Thyroid gland (tissue), 4 donors: ENCODE measurements around the gene EPHA3. TPM values are rescaled to one million over a fixed set of nuclear protein-coding genes. Genes with fewer than 3 reads are reported as not detected.
A peak's percentile ranks its signal among the peaks of the same experiment; 100 is the strongest.

Experiments used
- DNase-seq, 2 donors: peaks; one replicate each; pipeline ENCODE4 v3.0.0-alpha.2; 2019
- H3K27ac ChIP-seq, 3 donors: fragments of 200-600 bp; sonication (generic); 1 replicate in 2 of 3; 2 replicates in 1 of 3; pipeline ENCODE4 v1.5.1; 2016 to 2019; ENCODE audit warnings: mild to moderate bottlenecking in 1 of 3, moderate library complexity in 1 of 3
- H3K27me3 ChIP-seq: fragments of 200-600 bp; sonication (generic); one replicate; pipeline ENCODE4 v1.5.1; 2019
- H3K36me3 ChIP-seq, 2 donors: fragments of 200-600 bp; sonication (generic); one replicate each; pipeline ENCODE4 v1.5.1; 2016 to 2019
- H3K4me1 ChIP-seq, 2 donors: fragments of 200-600 bp; sonication (generic); one replicate each; pipeline ENCODE4 v1.5.1; 2017 to 2019
- H3K4me3 ChIP-seq, 3 donors: fragments of 200-600 bp; sonication (generic); replicated peaks in 1 of 3; 1 replicate in 2 of 3; 2 replicates in 1 of 3; pipeline ENCODE4 v1.5.1; 2016; ENCODE audit warnings: mild to moderate bottlenecking in 1 of 3
- H3K9me3 ChIP-seq: fragments of 200-600 bp; sonication (generic); one replicate; pipeline ENCODE4 v1.5.1; 2017
- POLR2A ChIP-seq, 2 donors: fragments of 450-650 bp; IDR thresholded peaks; one replicate each; pipeline ENCODE4 v1.6.1; 2017; ENCODE audit warnings: antibody characterized with exemption in 2 of 2, mild to moderate bottlenecking in 2 of 2, moderate library complexity in 1 of 2
- WGBS, 2 donors: methylation state at CpG; one replicate each; pipeline ENCODE4 v1.1.5; 2017; 5-methylcytosine and 5-hydroxymethylcytosine counted together
- intact Hi-C: fragments of 100-400 bp; cut with DNase I; formaldehyde crosslinking; loops from one replicate; pipeline ENCODE4 v1.15.1; 2023
- total RNA-seq, 4 donors: library from RNA; depleted of rRNA; stranded (reverse); fragments of >200 nt; gene quantifications; one replicate each; pipeline ENCODE4 v1.2.3, GENCODE V29; 2016
- TF ChIP-seq, protein P1 (sequence below), 6 experiments: fragments of 200-600 bp in 3 of 6; fragments of 450-650 bp in 3 of 6; sonication (generic) in 3 of 6; IDR thresholded peaks; one replicate each; pipeline ENCODE4 v1.5.1; 2016 to 2019; ENCODE audit warnings: antibody characterized with exemption in 6 of 6, mild to moderate bottlenecking in 2 of 6, inconsistent platforms in 1 of 6, moderate library complexity in 1 of 6

Gene EPHA3
- total RNA-seq, 4 donors from 2014 or later: 27.3 to 41.6 (median 35.4) TPM

DNA sequence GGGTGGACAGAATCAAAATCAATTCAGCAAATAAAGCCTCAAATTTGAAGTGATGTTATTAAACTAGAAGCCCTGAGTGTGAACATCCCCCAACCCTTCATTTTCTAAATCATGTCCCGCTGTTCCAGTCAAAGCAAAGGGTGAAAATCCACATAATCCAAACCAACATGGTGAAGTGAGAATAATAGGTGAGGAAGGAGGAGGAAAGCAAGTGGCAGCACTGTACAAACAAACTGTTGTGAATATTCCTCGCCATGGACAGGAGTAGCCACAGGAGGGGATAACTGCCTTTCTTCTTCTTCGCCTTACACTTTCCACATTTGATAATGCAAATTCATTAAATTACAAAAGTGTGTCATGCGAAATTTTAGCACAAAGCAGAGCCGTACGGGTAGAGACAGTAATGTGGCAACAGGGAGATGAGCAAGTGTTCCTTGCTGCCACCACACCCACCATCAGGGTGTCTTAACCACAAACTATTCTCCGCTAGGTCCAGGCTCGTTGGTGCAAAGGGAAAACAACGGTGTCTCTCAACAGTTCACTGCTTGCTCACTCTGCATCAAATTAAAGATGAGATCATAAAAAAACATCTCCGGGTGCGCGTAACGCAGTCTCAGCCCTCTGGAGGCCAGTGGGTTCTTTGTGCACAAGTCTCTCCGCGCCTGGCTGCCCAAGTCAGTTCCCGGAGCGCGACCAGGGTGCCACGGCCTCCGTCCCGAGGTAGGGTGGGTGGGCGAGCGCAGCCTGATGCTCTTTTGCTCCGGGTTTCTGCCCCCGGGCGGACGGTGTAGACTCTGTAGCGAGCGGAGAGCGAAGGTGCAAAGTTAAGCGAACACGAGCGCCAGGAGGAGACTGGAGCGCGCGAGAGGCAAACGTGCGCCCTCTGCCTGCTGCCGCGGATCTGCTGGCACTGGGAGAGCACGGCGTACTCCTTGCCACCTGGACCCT is 6.7 kb downstream of the EPHA3 start:
- H3K4me1 ChIP-seq: no peaks in the 10 kb centered on the region
- intact Hi-C loops: no loop called here
- peak; percentile 86 to 90 for DNase-seq

DNA sequence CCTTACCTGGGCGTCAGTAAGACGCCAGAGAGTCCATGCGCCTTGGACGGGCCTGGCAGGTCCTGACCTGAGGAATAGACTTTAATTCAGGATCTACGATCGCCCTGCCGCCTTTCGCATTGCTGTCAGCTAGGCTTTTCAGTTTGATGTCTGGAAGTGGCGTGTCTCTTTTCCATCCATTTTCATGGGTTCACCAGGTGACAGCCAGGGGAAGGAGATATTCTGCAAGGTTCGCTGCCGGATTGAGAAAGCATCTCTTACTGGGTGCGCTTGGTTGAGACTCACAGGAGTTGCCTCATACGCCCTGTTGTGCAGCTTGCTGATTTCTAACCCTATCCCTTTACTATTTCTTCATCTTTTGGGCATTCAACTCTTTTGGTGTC is 7.4 kb downstream of the EPHA3 start:
- Histone ChIP-seq H3K4me3 (peak overlapping the region in 2 of 3 donors; percentile 49 to 65), H3K36me3 (no peaks in the 10 kb centered on the region), H3K4me1 (no peaks in the 10 kb centered on the region), H3K27ac (peak overlapping the region; percentile 75 to 81 (median 76)), H3K27me3 (no peaks in the 10 kb centered on the region), H3K9me3 (no peaks in the 10 kb centered on the region)
- DNase-seq: no peak
- TF ChIP-seq, protein P1, sequence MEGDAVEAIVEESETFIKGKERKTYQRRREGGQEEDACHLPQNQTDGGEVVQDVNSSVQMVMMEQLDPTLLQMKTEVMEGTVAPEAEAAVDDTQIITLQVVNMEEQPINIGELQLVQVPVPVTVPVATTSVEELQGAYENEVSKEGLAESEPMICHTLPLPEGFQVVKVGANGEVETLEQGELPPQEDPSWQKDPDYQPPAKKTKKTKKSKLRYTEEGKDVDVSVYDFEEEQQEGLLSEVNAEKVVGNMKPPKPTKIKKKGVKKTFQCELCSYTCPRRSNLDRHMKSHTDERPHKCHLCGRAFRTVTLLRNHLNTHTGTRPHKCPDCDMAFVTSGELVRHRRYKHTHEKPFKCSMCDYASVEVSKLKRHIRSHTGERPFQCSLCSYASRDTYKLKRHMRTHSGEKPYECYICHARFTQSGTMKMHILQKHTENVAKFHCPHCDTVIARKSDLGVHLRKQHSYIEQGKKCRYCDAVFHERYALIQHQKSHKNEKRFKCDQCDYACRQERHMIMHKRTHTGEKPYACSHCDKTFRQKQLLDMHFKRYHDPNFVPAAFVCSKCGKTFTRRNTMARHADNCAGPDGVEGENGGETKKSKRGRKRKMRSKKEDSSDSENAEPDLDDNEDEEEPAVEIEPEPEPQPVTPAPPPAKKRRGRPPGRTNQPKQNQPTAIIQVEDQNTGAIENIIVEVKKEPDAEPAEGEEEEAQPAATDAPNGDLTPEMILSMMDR (IDR thresholded peaks at IDR 0.05): no peak
- TF ChIP-seq POLR2A (IDR thresholded peaks at IDR 0.05): no peak
- intact Hi-C loops: no loop called here
- 24 to 25% methylated on average over 9 of the region's 13 CpGs for WGBS, 2 donors

More for the DNA sequence above, 6.7 kb downstream of the EPHA3 start:
- no peaks in the 10 kb centered on the region for H3K36me3 ChIP-seq
- no peaks in the 10 kb centered on the region for H3K9me3 ChIP-seq
- WGBS, 2 donors: 19 to 23% methylated on average over 15 to 20 of the region's 42 CpGs
- H3K27ac ChIP-seq: peak overlapping the region; percentile 75 to 81 (median 76)
- peak overlapping the region; percentile 49 to 65 (median 63) for H3K4me3 ChIP-seq
- TF ChIP-seq, protein P1 (IDR thresholded peaks at IDR 0.05): peak; percentile 40 to 79 (median 65)
- peak in 1 of 2 donors; percentile 60 for TF ChIP-seq POLR2A (IDR thresholded peaks at IDR 0.05)
- H3K27me3 ChIP-seq: no peaks in the 10 kb centered on the region

DNA sequence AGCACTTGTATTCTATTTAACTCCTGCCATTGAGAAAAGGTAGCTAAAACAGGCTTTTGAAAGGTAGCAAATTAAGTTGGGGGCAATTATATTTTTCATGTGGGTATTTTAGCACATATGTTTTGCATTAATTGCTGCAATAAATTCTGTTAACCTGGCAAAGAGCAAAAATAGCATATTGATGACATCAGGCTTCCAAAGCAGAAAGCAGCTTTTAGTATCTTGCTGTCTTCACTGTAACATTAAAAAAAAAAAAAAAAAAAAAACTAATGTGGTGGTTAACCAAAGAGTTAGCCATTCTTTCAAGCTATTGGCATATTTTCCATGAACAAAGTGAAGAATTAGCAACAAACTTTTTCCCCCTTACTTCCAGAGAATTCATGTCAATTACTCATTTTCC is 9.1 kb downstream of the EPHA3 start:
- Histone ChIP-seq H3K36me3 (no peaks in the 10 kb centered on the region), H3K27me3 (no peaks in the 10 kb centered on the region), H3K9me3 (no peaks in the 10 kb centered on the region), H3K4me1 (no peaks in the 10 kb centered on the region), H3K27ac (no peak overlapping the region), H3K4me3 (no peak overlapping the region)
- intact Hi-C loops: no loop called here
- DNase-seq: no peak
- TF ChIP-seq POLR2A (IDR thresholded peaks at IDR 0.05): no peak
- TF ChIP-seq, protein P1 (IDR thresholded peaks at IDR 0.05): no peak

DNA sequence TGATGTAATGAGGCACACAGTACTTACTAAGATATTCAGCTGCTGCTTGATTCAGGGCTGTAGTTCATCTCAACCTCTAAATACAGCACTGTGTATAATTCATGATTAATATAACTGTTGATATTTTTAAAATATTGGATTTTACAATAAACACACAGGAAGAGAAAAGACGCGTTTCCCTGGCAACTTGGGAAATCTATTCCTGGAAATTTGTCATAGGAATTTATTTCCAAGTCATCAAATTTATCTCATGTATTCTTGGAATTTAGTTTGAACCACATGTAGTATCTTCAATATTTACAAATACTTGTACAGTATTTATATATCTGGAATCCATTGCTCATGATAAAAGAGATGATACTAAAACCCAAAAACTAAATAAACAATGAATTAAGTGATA is 30.6 kb downstream of the EPHA3 start:
- H3K4me3 ChIP-seq: no peak overlapping the region
- 82% methylated on average over 2 of the region's 2 CpGs for WGBS, 2 donors
- TF ChIP-seq POLR2A (IDR thresholded peaks at IDR 0.05): no peak
- TF ChIP-seq, protein P1 (IDR thresholded peaks at IDR 0.05): no peak
- no peaks in the 10 kb centered on the region for H3K36me3 ChIP-seq
- H3K9me3 ChIP-seq: no peaks in the 10 kb centered on the region
- no peaks in the 10 kb centered on the region for H3K4me1 ChIP-seq
- no peaks in the 10 kb centered on the region for H3K27me3 ChIP-seq
- intact Hi-C loops: no loop called here
- no peak overlapping the region for H3K27ac ChIP-seq
- DNase-seq: no peak

DNA sequence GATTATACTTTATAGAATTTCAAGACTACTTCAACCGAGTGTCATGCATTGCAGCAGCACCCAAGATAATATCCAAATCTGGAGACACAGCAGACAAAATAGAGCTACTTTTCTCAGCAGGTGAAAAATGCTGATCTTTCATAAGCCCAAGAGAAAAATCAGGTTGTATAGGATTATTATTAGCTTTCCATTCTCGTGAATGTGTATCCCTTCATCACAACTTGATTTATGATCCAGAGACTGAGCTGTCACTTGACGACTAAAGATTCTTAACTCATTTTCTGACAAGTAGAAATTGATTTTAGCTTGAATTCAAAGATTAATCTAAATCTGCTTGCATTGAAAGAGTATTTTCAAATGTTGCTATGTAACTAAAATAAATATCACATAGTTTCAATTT is 32.4 kb downstream of the EPHA3 start:
- WGBS, 2 donors: 82 to 89% methylated on average over 3 of the region's 3 CpGs

More for the DNA sequence above, 32.4 kb downstream of the EPHA3 start:
- Histone ChIP-seq H3K9me3 (no peaks in the 10 kb centered on the region), H3K4me3 (no peak overlapping the region), H3K27me3 (no peaks in the 10 kb centered on the region), H3K36me3 (no peaks in the 10 kb centered on the region), H3K27ac (no peak overlapping the region), H3K4me1 (no peaks in the 10 kb centered on the region)
- intact Hi-C loops: no loop called here
- TF ChIP-seq POLR2A (IDR thresholded peaks at IDR 0.05): no peak
- TF ChIP-seq, protein P1 (IDR thresholded peaks at IDR 0.05): no peak
- no peak for DNase-seq
